Measurements from ENCODE around the gene ZNF541. TPM values are rescaled to one million over a fixed set of nuclear protein-coding genes. Genes with fewer than 3 reads are reported as not detected.

Gene ZNF541
- polyA plus RNA-seq, 3 donors: not detected

DNA sequence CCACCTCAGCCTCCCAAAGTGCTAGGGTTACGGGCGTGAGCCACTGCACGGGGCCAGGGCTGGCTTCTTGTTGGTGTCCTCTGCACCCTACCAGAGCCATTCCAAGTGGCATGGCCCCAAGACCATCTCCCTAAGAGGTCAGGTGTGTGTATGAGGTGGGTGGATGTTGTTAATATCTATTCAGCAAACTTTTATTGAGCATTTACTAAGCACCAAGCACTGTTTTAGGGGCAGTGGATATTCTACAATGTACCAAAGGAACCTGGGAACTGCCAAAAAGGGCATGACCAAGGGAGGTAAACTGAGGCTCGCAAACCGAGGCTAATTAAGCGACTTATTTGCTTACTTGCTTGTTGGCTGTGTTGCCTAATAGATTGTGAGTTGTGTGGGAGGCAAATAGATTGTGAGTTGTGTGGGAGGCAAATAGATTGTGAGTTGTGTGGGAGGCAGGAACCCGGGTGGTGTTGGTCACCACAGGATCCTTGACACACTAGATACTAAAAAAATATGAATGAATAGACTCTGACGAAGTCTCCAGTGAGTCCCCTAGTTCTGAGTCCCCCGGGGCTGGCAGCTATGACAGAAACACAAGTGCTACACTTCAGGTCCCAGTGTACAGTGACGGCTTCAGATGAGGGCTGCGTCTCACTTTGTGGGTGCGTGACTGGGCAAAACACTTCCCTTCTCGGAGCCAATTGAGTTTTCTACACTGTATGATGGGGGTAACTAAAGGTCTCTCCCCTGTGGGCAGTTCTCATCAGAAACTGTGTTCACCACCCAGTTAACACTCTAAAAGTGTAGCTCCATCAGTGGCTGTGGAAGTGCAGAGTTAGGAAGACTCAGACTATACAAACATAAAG, 31.0 kb upstream of the ZNF541 start:
- no peaks in the 10 kb centered on the region for H3K36me3 Mint-ChIP-seq
- peaks cover 0 to 3% (median 0%) of the 10 kb centered on the region in 7 donors for H3K9me3 Mint-ChIP-seq
- peak overlapping the region in 2 of 7 donors; percentile 12 to 71 for H3K27ac Mint-ChIP-seq
- Histone ChIP-seq H3K4me3 (replicated peaks in 1 of 3; ENCODE audit: low read depth in 2 of 3, low read length in 3 of 3) (no peak overlapping the region), H3K4me2 (replicated peaks; ENCODE audit: extremely low read depth, low read length, poor library complexity, severe bottlenecking) (no peak overlapping the region), H3K79me2 (ENCODE audit: insufficient read depth, low read length) (peaks cover 7% of the 10 kb centered on the region), H3K36me3 (replicated peaks in 1 of 2; ENCODE audit: control insufficient read depth in 1 of 2, insufficient read depth in 2 of 2, low read length in 2 of 2) (no peaks in the 10 kb centered on the region), H3K9me3 (replicated peaks in 1 of 2; ENCODE audit: control insufficient read depth in 1 of 2, insufficient read depth in 1 of 2, low read length in 2 of 2) (no peaks in the 10 kb centered on the region), H4K20me1 (ENCODE audit: insufficient read depth, low read length) (no peaks in the 10 kb centered on the region), H3K4me1 (ENCODE audit: control insufficient read depth in 1 of 2, insufficient read depth in 2 of 2, low read length in 2 of 2) (peaks cover 29 to 43% of the 10 kb centered on the region in 2 donors), H3K9ac (ENCODE audit: insufficient read depth, low read length, poor library complexity, severe bottlenecking) (no peak overlapping the region), H3K27me3 (ENCODE audit: control insufficient read depth in 2 of 2, insufficient read depth in 2 of 2, low read length in 2 of 2) (no peaks in the 10 kb centered on the region), H3K27ac (ENCODE audit: low read depth in 1 of 2, low read length in 2 of 2) (no peak overlapping the region), H2AFZ (ENCODE audit: insufficient read depth, low read depth, low read length, poor library complexity, severe bottlenecking) (no peak overlapping the region)
- no peak for DNase-seq
- WGBS (ENCODE audit: insufficient coverage): 88% methylated on average over 4 of the region's 13 CpGs
- peaks cover 51% of the 10 kb centered on the region for H3K4me1 Mint-ChIP-seq
- H3K4me3 Mint-ChIP-seq: peak overlapping the region in 1 of 2 donors; percentile 35
- peaks cover 1 to 20% (median 20%) of the 10 kb centered on the region in 3 donors for H3K27me3 Mint-ChIP-seq (ENCODE audit: low read depth in 3 of 3)
- TF ChIP-seq, protein P1, sequence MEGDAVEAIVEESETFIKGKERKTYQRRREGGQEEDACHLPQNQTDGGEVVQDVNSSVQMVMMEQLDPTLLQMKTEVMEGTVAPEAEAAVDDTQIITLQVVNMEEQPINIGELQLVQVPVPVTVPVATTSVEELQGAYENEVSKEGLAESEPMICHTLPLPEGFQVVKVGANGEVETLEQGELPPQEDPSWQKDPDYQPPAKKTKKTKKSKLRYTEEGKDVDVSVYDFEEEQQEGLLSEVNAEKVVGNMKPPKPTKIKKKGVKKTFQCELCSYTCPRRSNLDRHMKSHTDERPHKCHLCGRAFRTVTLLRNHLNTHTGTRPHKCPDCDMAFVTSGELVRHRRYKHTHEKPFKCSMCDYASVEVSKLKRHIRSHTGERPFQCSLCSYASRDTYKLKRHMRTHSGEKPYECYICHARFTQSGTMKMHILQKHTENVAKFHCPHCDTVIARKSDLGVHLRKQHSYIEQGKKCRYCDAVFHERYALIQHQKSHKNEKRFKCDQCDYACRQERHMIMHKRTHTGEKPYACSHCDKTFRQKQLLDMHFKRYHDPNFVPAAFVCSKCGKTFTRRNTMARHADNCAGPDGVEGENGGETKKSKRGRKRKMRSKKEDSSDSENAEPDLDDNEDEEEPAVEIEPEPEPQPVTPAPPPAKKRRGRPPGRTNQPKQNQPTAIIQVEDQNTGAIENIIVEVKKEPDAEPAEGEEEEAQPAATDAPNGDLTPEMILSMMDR (IDR thresholded peaks at IDR 0.05): no peak
- intact Hi-C loops (cut with micrococcal nuclease): no loop called here

DNA sequence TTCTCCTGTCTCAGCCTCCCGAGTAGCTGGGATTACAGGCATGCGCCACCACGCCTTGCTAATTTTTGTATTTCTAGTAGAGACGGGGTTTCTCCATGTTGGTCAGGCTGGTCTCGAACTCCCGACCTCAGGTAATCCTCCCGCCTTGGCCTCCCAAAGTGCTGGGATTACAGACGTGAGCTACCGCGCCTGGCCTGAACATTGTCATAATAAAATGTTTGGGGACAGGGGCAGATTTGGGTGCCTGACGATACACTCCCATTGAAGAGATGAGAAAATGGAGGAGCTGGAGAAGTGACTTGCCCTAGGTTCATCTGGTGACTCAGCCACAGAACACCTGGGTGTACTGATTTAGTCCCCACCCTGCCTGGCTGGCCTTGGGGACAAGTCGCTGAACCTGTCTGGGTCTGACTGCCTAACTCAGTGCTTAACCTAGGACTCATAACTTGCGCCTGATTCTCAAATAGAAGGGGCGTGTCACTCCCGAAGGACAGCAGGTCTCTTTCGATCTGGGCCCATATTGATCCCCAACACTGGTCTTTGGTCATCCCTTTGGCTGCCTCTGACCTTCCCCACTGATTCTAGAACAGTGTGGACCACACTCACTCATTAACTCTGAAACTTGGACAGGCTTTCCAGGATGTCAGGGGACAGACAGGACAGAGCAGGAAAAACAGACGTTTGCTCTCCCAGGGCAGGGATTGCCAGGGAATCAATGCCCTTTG, 28.4 kb upstream of the ZNF541 start:
- H3K27me3 ChIP-seq (ENCODE audit: control insufficient read depth in 2 of 2, insufficient read depth in 2 of 2, low read length in 2 of 2): no peaks in the 10 kb centered on the region
- H3K27ac ChIP-seq (ENCODE audit: low read depth in 1 of 2, low read length in 2 of 2): peak overlapping the region; percentile 40 to 76
- Mint-ChIP-seq H3K9me3 (peaks cover 0 to 3% (median 0%) of the 10 kb centered on the region in 7 donors), H3K4me1 (peaks cover 56% of the 10 kb centered on the region), H3K36me3 (no peaks in the 10 kb centered on the region), H3K27me3 (ENCODE audit: low read depth in 3 of 3) (peaks cover 1 to 20% (median 20%) of the 10 kb centered on the region in 3 donors), H3K27ac (peak overlapping the region; percentile 68 to 91 (median 89)), H3K4me3 (peak overlapping the region; percentile 79 to 87)
- 93% methylated on average over 10 of the region's 17 CpGs for WGBS (ENCODE audit: insufficient coverage)
- H2AFZ ChIP-seq (ENCODE audit: insufficient read depth, low read depth, low read length, poor library complexity, severe bottlenecking): peak overlapping the region; percentile 77
- H3K36me3 ChIP-seq (replicated peaks in 1 of 2; ENCODE audit: control insufficient read depth in 1 of 2, insufficient read depth in 2 of 2, low read length in 2 of 2): no peaks in the 10 kb centered on the region
- H3K4me3 ChIP-seq (replicated peaks in 1 of 3; ENCODE audit: low read depth in 2 of 3, low read length in 3 of 3): peak overlapping the region in 2 of 3 experiments; percentile 38 to 77
- no peaks in the 10 kb centered on the region for H3K79me2 ChIP-seq (ENCODE audit: insufficient read depth, low read length)
- no peaks in the 10 kb centered on the region for H4K20me1 ChIP-seq (ENCODE audit: insufficient read depth, low read length)
- peaks cover 35 to 51% of the 10 kb centered on the region in 2 donors for H3K4me1 ChIP-seq (ENCODE audit: control insufficient read depth in 1 of 2, insufficient read depth in 2 of 2, low read length in 2 of 2)
- TF ChIP-seq, protein P1 (IDR thresholded peaks at IDR 0.05): no peak
- H3K4me2 ChIP-seq (replicated peaks; ENCODE audit: extremely low read depth, low read length, poor library complexity, severe bottlenecking): peak overlapping the region; percentile 73
- intact Hi-C loops (cut with micrococcal nuclease): no loop called here
- no peak overlapping the region for H3K9ac ChIP-seq (ENCODE audit: insufficient read depth, low read length, poor library complexity, severe bottlenecking)
- no peaks in the 10 kb centered on the region for H3K9me3 ChIP-seq (replicated peaks in 1 of 2; ENCODE audit: control insufficient read depth in 1 of 2, insufficient read depth in 1 of 2, low read length in 2 of 2)
- no peak for DNase-seq

Measured in CD14-positive monocyte (primary cell).